ENCODE data around the gene ATP2C1. TPM values are rescaled to one million over a fixed set of nuclear protein-coding genes. Genes with fewer than 3 reads are reported as not detected.

Gene ATP2C1
- total RNA-seq, 4 donors from 2014 or later: 62.3 to 87.2 (median 76.6) TPM

DNA sequence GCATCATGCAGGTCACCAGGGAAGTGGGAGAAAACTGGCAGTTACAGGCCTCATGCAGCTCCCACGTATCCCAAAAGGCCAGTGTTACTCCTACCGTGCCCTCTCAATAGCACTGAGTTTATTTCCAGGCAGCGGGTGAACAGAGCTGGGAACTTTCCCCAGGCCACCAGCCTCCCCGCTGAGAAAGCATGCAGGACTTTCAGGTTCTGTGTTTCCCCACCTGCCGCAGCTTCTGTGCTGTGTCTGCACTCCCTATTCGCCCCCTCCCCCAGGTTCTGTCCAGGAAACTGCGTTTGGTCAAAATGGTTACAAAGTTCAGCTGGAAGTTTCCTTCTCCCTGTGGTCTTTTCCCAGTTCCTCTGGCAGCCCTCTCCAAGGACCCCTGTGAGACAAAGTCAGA, 154.1 kb downstream of the ATP2C1 start:
- TF ChIP-seq, protein P1, sequence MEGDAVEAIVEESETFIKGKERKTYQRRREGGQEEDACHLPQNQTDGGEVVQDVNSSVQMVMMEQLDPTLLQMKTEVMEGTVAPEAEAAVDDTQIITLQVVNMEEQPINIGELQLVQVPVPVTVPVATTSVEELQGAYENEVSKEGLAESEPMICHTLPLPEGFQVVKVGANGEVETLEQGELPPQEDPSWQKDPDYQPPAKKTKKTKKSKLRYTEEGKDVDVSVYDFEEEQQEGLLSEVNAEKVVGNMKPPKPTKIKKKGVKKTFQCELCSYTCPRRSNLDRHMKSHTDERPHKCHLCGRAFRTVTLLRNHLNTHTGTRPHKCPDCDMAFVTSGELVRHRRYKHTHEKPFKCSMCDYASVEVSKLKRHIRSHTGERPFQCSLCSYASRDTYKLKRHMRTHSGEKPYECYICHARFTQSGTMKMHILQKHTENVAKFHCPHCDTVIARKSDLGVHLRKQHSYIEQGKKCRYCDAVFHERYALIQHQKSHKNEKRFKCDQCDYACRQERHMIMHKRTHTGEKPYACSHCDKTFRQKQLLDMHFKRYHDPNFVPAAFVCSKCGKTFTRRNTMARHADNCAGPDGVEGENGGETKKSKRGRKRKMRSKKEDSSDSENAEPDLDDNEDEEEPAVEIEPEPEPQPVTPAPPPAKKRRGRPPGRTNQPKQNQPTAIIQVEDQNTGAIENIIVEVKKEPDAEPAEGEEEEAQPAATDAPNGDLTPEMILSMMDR (IDR thresholded peaks at IDR 0.05; ENCODE audit: low read depth): no peak

DNA sequence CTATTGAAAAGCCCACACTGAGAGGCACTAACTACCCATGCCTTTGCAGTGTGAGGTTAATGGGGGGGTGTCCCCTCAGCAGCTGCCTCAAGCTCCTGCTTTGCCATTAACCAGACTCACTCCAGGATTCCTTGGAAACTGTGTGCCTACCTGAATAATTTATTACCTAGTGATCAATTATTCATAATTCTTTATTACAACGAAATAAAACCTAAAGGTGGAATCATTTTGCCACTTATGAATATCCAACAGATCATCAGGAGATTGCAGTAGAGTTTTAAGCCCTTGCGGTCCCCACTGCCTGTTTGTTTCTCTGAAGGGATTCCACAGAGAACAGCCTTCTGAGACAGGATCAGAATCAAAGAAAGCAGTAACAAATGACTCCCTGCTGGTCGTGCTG, 156.1 kb downstream of the ATP2C1 start:
- TF ChIP-seq, protein P1 (IDR thresholded peaks at IDR 0.05; ENCODE audit: low read depth): no peak

DNA sequence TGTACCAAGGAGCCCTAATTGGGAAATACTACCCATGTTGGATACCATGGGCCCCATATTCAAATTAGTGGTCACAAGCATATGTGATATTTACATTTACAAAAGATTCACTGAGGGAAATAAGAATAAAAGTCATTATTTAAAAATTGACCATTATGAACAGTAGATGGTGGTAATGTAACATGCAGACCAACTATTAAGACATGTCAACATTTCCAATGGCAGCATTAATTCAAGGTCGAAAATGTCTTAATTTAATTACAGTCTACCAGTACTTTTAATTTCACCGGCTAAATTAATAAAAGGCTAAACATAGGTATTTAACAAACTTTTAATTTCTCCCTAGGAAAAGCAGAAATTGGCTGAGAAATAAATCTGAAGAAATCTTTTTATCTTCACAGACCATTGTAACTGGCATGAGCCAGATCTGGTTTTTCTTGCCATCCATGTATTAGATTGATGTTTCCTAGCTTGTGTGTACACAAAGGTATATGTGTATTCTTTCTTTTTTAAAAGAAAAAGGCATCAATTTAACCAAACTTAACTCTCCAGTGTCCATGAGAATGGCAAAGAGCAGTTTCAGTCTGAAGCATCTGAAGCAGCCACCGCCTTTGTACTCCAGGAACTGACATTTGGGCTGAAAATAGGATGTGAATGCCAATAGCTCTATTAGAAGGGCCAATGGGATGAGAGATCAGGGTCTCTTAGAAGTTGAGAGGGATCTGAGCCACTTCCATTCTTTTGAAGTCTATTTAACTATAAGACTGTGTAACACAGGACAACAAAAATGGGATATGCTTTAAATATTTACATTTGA, 159.4 kb downstream of the ATP2C1 start:
- TF ChIP-seq, protein P1 (IDR thresholded peaks at IDR 0.05; ENCODE audit: low read depth): no peak

Small RNA genes within 50 kb of the gene (small RNA-seq; reads per million reads assigned to genes)
- gene RF00019: 0.49 reads per million

Other genes starting within 250 kb of the ATP2C1 start
- 10 to 100 TPM; 25.0 to 51.0 (median 33.2) TPM for gene PIK3R4, start 147.3 kb upstream of the ATP2C1 start, total RNA-seq
- gene ASTE1, start 132.7 kb downstream of the ATP2C1 start, total RNA-seq: 1 to 10 TPM; 4.4 to 6.8 (median 5.2) TPM
- gene NEK11, start 132.8 kb downstream of the ATP2C1 start, total RNA-seq: 10 to 100 TPM in 1 of 4 donors, 1 to 10 TPM in 3; 4.7 to 11.2 (median 7.0) TPM